ENCODE data around the gene PPT2. TPM values are rescaled to one million over a fixed set of nuclear protein-coding genes. Genes with fewer than 3 reads are reported as not detected.

Gene PPT2
- total and polyA plus RNA-seq, 2 of the 13 experiments (the other 11 are each of a cell fraction or from before 2014, with no cell fraction given): 39.2 to 61.8 TPM

- TF ChIP-seq RBFOX2 (IDR thresholded peaks at IDR 0.05; ENCODE audit: low read depth, low read length) (peak; percentile 63), FOSL2 (CRISPR knock-in tag; IDR thresholded peaks at IDR 0.05) (no peak; the same call in 1 of the 2 replicates), SP4 (CRISPR knock-in tag; IDR thresholded peaks at IDR 0.05) (peak; percentile 84), ZNF432 (CRISPR knock-in tag; IDR thresholded peaks at IDR 0.05; ENCODE audit: borderline replicate concordance) (no peak), ZNF503 (CRISPR knock-in tag; IDR thresholded peaks at IDR 0.05) (peak; percentile 80), ZIK1 (CRISPR knock-in tag; IDR thresholded peaks at IDR 0.05; ENCODE audit: borderline replicate concordance, low read depth) (no peak), TRIM24 (CRISPR knock-in tag; IDR thresholded peaks at IDR 0.05) (no peak), CEBPB (IDR thresholded peaks at IDR 0.05; ENCODE audit: borderline replicate concordance, low read depth, low read length) (0 out of 2 replicates have a peak, but pooled peaks have one; percentile 1), HCFC1 (IDR thresholded peaks at IDR 0.05; ENCODE audit: low read depth, low read length) (peak; percentile 57), TFDP1 (CRISPR knock-in tag; IDR thresholded peaks at IDR 0.05; ENCODE audit: borderline replicate concordance) (no peak), ZNF318 (CRISPR knock-in tag; IDR thresholded peaks at IDR 0.05) (0 out of 2 replicates have a peak, but pooled peaks have one; percentile 46), ZNF354B (CRISPR knock-in tag; IDR thresholded peaks at IDR 0.05) (peak; percentile 87; the same call in 1 of the 2 replicates), SNRNP70 (IDR thresholded peaks at IDR 0.05; ENCODE audit: low read depth, low read length) (no peak), ZKSCAN5 (CRISPR knock-in tag; IDR thresholded peaks at IDR 0.05) (no peak), FIP1L1 (IDR thresholded peaks at IDR 0.05; ENCODE audit: borderline replicate concordance, insufficient read depth, low read depth, low read length) (0 out of 2 replicates have a peak, but pooled peaks have one; percentile 75), ZSCAN25 (CRISPR knock-in tag; IDR thresholded peaks at IDR 0.05) (no peak)
Observed at GRCh38 chr6:32153564-32154513, at the start of gene PPT2 (continued).
